HEK293T (cell line): ENCODE measurements around the gene ZNF516.

ENCODE experiments used
- ARNT ChIP-seq: fragments of 450-650 bp; IDR thresholded peaks from 2 replicates; pipeline ENCODE4 v1.6.1; 2017; ENCODE audit warnings: mild to moderate bottlenecking
- FOXK2 ChIP-seq: fragments of 450-650 bp; IDR thresholded peaks from 2 replicates; pipeline ENCODE4 v1.6.1; 2016; ENCODE audit warnings: mild to moderate bottlenecking
- TARDBP ChIP-seq: fragments of 450-650 bp; IDR thresholded peaks from 2 replicates; pipeline ENCODE4 v1.6.1; 2016
- ZNF384 ChIP-seq: fragments of 450-650 bp; IDR thresholded peaks from 2 replicates; pipeline ENCODE4 v1.6.1; 2016
- TF ChIP-seq, protein P1 (sequence below): fragments of 450-650 bp; IDR thresholded peaks from 2 replicates; pipeline ENCODE4 v1.6.1; 2016

DNA sequence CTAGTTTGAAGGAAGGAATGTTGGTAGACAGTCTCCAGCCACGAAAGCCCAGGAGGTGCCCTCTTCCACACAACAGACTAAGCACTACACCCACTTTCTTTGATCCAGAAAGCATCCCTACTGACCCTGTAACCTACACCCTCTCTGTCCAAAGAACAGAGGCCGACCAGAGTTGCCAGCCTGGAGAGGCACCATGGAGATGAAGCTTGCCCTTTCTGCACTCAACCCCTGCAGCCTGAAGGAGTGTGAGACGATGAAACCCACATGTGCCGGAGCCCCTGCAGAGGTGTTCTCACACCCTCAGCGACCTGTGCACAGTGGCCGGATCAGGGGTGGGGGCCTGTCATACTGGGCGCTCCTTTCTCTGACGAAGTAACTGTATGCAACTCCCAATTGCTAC lies 136.3 kb downstream of the ZNF516 start:
- no peak for TF ChIP-seq ARNT
- TF ChIP-seq TARDBP = no peak
- no peak for TF ChIP-seq ZNF384
- TF ChIP-seq, protein P1, sequence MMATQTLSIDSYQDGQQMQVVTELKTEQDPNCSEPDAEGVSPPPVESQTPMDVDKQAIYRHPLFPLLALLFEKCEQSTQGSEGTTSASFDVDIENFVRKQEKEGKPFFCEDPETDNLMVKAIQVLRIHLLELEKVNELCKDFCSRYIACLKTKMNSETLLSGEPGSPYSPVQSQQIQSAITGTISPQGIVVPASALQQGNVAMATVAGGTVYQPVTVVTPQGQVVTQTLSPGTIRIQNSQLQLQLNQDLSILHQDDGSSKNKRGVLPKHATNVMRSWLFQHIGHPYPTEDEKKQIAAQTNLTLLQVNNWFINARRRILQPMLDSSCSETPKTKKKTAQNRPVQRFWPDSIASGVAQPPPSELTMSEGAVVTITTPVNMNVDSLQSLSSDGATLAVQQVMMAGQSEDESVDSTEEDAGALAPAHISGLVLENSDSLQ = no peak
- no peak for TF ChIP-seq FOXK2
